Kidney (tissue), 14 donors: ENCODE data around the gene TNIP1. TPM values are rescaled to one million over a fixed set of nuclear protein-coding genes. Genes with fewer than 3 reads are reported as not detected.
A peak's percentile ranks its signal among the peaks of the same experiment; 100 is the strongest.

ENCODE experiments used
- DNase-seq, 5 donors: peaks; one replicate each; pipeline ENCODE4 v3.0.0-alpha.2; 2013 to 2020
- FAIRE-seq: peaks from 2 replicates; lab custom pipeline; 2012; peaks lifted over from hg19 to GRCh38; lab: Jason Lieb, UNC
- H3K27ac ChIP-seq, 2 donors: one replicate each; pipeline ENCODE4 v1.7.0; 2013; ENCODE audit warnings: low read depth in 2 of 2, low read length in 2 of 2, inconsistent platforms in 1 of 2
- H3K27me3 ChIP-seq: one replicate; pipeline ENCODE4 v1.7.1; 2013; ENCODE audit warnings: low read length, inconsistent platforms; ENCODE audit not compliant: control insufficient read depth, insufficient read depth
- H3K36me3 ChIP-seq, 3 donors: one replicate each; pipeline versions ENCODE4 v1.7.0 to v1.7.1; 2013; ENCODE audit warnings: low read length in 3 of 3, control low read depth in 1 of 3, inconsistent platforms in 1 of 3; ENCODE audit not compliant: insufficient read depth in 3 of 3, control insufficient read depth in 2 of 3
- H3K4me1 ChIP-seq, 3 donors: one replicate each; pipeline versions ENCODE4 v1.7.0 to v1.7.1; 2013; ENCODE audit warnings: low read length in 3 of 3, inconsistent platforms in 1 of 3, low read depth in 1 of 3; ENCODE audit not compliant: control insufficient read depth in 2 of 3, insufficient read depth in 2 of 3
- H3K4me3 ChIP-seq, 3 donors: one replicate each; pipeline versions ENCODE4 v1.7.0 to v1.8.1; 2013; ENCODE audit warnings: low read length in 3 of 3, control low read depth in 1 of 3, inconsistent platforms in 1 of 3
- H3K9ac ChIP-seq, 3 donors: one replicate each; pipeline versions ENCODE4 v1.7.0 to v1.7.1; 2013; ENCODE audit warnings: low read length in 3 of 3, control low read depth in 1 of 3, inconsistent platforms in 1 of 3
- H3K9me3 ChIP-seq, 3 donors: one replicate each; pipeline versions ENCODE4 v1.7.0 to v1.7.1; 2013; ENCODE audit warnings: low read length in 3 of 3, control low read depth in 1 of 3, inconsistent platforms in 1 of 3; ENCODE audit not compliant: control insufficient read depth in 2 of 3, insufficient read depth in 1 of 3
- CTCF ChIP-seq: IDR thresholded peaks from 3 replicates; pipeline ENCODE4 v1.5.1; 2012; ENCODE audit warnings: mild to moderate bottlenecking, moderate library complexity, borderline replicate concordance; ENCODE audit not compliant: insufficient read depth; ENCODE audit errors: extremely low read depth
- intact Hi-C: fragments of 100-400 bp; cut with DNase I; formaldehyde crosslinking; loops from one replicate; pipeline ENCODE4 v1.11.1; 2022
- polyA plus RNA-seq: library from polyadenylated mRNA; stranded (reverse); fragments of 350-450 nt; fragmentation: Illumina TruSeq; extraction: RNeasy Lipid Tissue Mini Kit (QIAGEN cat#74804); gene quantifications from one replicate; pipeline ENCODE4 v1.2.3, GENCODE V29; 2014; ENCODE audit warnings: low read depth, low replicate concordance; ENCODE audit not compliant: insufficient read depth
- total RNA-seq: library from RNA; stranded (reverse); fragmentation: NEBNext Ultra II Directional; extraction: Animal tissue kit (Norgen Biotek cat#: 25700); gene quantifications from one replicate; pipeline ENCODE4 v1.2.1, GENCODE V29; 2021
- donor health status: control.
- donor health status: control.
- donor health status: control.
- donor health status: control.
- donor health status: control.
- donor health status: DM: yes; HTN: yes; CAD: no.
- donor health status: Normal renal cell carcinoma (clear cell type).

TNIP1 gene
- total and polyA plus RNA-seq, 2 donors from 2014 or later = 109 to 132 TPM

DNA sequence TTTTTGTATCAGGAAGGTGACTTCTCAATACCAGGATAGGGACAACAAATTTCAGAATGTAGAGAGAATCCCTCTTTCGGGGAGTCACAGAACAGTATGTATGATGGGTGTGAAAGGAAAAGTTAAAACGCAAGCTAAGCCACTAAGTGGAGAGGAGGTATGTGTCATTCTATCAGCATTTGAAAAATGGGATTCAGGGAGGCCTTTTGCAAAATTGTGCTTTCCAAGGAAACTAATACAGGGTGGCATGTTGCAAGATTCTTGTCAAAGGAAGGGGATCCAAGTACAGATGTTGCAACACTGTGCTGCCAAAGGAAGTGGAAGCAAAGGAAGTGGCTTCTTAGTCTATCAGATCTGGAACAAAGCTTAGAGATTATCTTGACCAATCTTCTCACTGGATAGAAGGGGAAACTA lies 12.6 kb upstream of the TNIP1 start:
- FAIRE-seq = no peak
- H3K9me3 ChIP-seq = no peaks in the 10 kb centered on the region
- intact Hi-C loops = no loop called here
- DNase-seq = no peak
- no peaks in the 10 kb centered on the region for H3K36me3 ChIP-seq
- TF ChIP-seq CTCF = no peak
- peak overlapping the region; percentile 72 to 74 for H3K27ac ChIP-seq
- H3K9ac ChIP-seq = peak overlapping the region in 1 of 3 donors; percentile 1
- H3K4me3 ChIP-seq = no peak overlapping the region
- H3K27me3 ChIP-seq = no peaks in the 10 kb centered on the region
- H3K4me1 ChIP-seq = peaks cover 8 to 40% (median 30%) of the 10 kb centered on the region in 3 donors

DNA sequence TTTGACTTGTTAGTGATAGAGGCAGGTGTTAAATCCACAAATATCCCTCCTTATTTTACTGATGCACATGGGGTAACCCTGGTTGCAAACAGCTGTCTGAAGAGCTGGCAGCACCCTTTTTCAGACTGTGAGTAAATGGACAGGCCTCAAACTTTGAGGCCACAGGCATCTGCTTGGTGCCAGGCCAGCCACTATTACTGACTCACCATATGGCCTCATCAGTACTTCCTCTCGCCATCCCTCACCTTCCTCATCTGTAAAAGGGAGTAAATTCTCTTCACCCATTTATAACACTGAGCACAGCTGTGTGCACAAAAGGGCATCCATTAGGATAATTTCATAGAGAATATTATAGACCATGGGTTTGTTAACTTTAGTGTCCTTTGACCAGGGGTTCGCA lies 11.9 kb upstream of the TNIP1 start:
- Histone ChIP-seq H3K9me3 (no peaks in the 10 kb centered on the region), H3K9ac (no peak overlapping the region), H3K4me3 (no peak overlapping the region), H3K27me3 (no peaks in the 10 kb centered on the region), H3K27ac (no peak overlapping the region), H3K4me1 (peaks cover 8 to 33% (median 30%) of the 10 kb centered on the region in 3 donors), H3K36me3 (no peaks in the 10 kb centered on the region)
- no peak for TF ChIP-seq CTCF
- intact Hi-C loops = no loop called here
- DNase-seq (no peak), FAIRE-seq (no peak)

DNA sequence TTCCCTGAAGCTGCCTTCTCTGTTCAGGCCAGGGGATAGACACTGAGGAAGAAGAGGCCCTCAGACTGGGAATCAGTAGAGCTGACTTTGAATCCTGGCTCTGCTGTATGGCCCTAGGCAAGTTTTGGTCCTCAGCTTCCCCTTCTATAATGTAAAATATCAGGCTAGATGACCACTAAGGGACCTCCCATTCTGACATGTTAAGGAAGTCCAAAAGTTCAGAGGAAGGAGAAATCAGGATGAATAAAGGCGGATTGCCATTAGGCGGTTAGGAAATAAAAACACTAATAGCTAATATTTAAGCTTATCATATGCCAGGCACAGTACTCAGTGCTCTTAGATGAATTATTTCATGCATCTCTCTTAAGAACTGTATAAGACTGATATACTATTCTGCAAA lies 8.9 kb upstream of the TNIP1 start:
- Histone ChIP-seq H3K27me3 (no peaks in the 10 kb centered on the region), H3K9ac (no peak overlapping the region), H3K4me3 (no peak overlapping the region), H3K4me1 (peaks cover 0 to 32% (median 21%) of the 10 kb centered on the region in 3 donors), H3K27ac (no peak overlapping the region), H3K36me3 (no peaks in the 10 kb centered on the region), H3K9me3 (no peaks in the 10 kb centered on the region)
- no peak for FAIRE-seq
- no peak for DNase-seq
- intact Hi-C loops = no loop called here
- no peak for TF ChIP-seq CTCF

- intact Hi-C loops = no loop called here
- Histone ChIP-seq H3K4me3 (no peak overlapping the region), H3K9me3 (no peaks in the 10 kb centered on the region), H3K27ac (no peak overlapping the region), H3K36me3 (no peaks in the 10 kb centered on the region), H3K4me1 (peaks cover 0 to 25% (median 13%) of the 10 kb centered on the region in 3 donors), H3K9ac (no peak overlapping the region), H3K27me3 (no peaks in the 10 kb centered on the region)
- no peak for TF ChIP-seq CTCF
- DNase-seq = no peak
- no peak for FAIRE-seq
These were observed 8.2 kb upstream of the TNIP1 start for GRCh38 chr5:151088986-151089385.
